ENCODE data around the gene B3GALT4.

The B3GALT4 gene

GRCh38 chr6:33236852-33237251, 40.1 kb upstream of the B3GALT4 start:
- Histone ChIP-seq H3F3A (ENCODE audit: control insufficient read depth, insufficient read depth) (no peaks in the 10 kb centered on the region), H3K36me3 (ENCODE audit: control insufficient read depth, low read length) (no peaks in the 10 kb centered on the region), H3K4me3 (ENCODE audit: low read length) (no peak overlapping the region), H3K79me2 (ENCODE audit: control insufficient read depth, low read length) (no peaks in the 10 kb centered on the region), H3K27me3 (ENCODE audit: control insufficient read depth, low read length) (peaks cover 37% of the 10 kb centered on the region), H3K9me3 (ENCODE audit: control insufficient read depth, insufficient read depth, low read length) (no peaks in the 10 kb centered on the region), H3K4me1 (ENCODE audit: control insufficient read depth, low read length) (no peaks in the 10 kb centered on the region), H3K27ac (ENCODE audit: low read depth, low read length) (no peak overlapping the region), H3K9me2 (replicated peaks; ENCODE audit: control insufficient read depth, low read length) (no peaks in the 10 kb centered on the region), H4K20me1 (ENCODE audit: control insufficient read depth, insufficient read depth, low read depth, low read length) (no peaks in the 10 kb centered on the region), H3K4me2 (ENCODE audit: low read length) (no peak overlapping the region)
- no peak for TF ChIP-seq CTCF (IDR thresholded peaks at IDR 0.05; ENCODE audit: low read depth, low read length, poor library complexity, severe bottlenecking)
- no peak for TF ChIP-seq EZH2phosphoT487 (IDR thresholded peaks at IDR 0.05; ENCODE audit: borderline replicate concordance, low read length)

GRCh38 chr6:33237741-33238140, 39.2 kb upstream of the B3GALT4 start:
- no peaks in the 10 kb centered on the region for H3K4me1 ChIP-seq (ENCODE audit: control insufficient read depth, low read length)
- no peaks in the 10 kb centered on the region for H3K9me2 ChIP-seq (replicated peaks; ENCODE audit: control insufficient read depth, low read length)
- H3K27me3 ChIP-seq (ENCODE audit: control insufficient read depth, low read length), result peaks cover 42% of the 10 kb centered on the region
- TF ChIP-seq CTCF (IDR thresholded peaks at IDR 0.05; ENCODE audit: low read depth, low read length, poor library complexity, severe bottlenecking) (no peak), EZH2phosphoT487 (IDR thresholded peaks at IDR 0.05; ENCODE audit: borderline replicate concordance, low read length) (no peak)
- H3K4me2 ChIP-seq (ENCODE audit: low read length), result no peak overlapping the region
- H3K9me3 ChIP-seq (ENCODE audit: control insufficient read depth, insufficient read depth, low read length), result no peaks in the 10 kb centered on the region
- no peaks in the 10 kb centered on the region for H4K20me1 ChIP-seq (ENCODE audit: control insufficient read depth, insufficient read depth, low read depth, low read length)
- no peaks in the 10 kb centered on the region for H3K36me3 ChIP-seq (ENCODE audit: control insufficient read depth, low read length)
- H3K79me2 ChIP-seq (ENCODE audit: control insufficient read depth, low read length), result no peaks in the 10 kb centered on the region
- no peaks in the 10 kb centered on the region for H3F3A ChIP-seq (ENCODE audit: control insufficient read depth, insufficient read depth)
- H3K27ac ChIP-seq (ENCODE audit: low read depth, low read length), result no peak overlapping the region
- no peak overlapping the region for H3K4me3 ChIP-seq (ENCODE audit: low read length)

- H3K27ac ChIP-seq (ENCODE audit: low read depth, low read length), result no peak overlapping the region
- H3K4me2 ChIP-seq (ENCODE audit: low read length), result no peak overlapping the region
- no peaks in the 10 kb centered on the region for H4K20me1 ChIP-seq (ENCODE audit: control insufficient read depth, insufficient read depth, low read depth, low read length)
- peaks cover 28% of the 10 kb centered on the region for H3K27me3 ChIP-seq (ENCODE audit: control insufficient read depth, low read length)
- H3F3A ChIP-seq (ENCODE audit: control insufficient read depth, insufficient read depth), result 0 out of 2 replicates have a peak, but pooled peaks cover 2% of the 10 kb centered on the region
- H3K9me3 ChIP-seq (ENCODE audit: control insufficient read depth, insufficient read depth, low read length), result no peaks in the 10 kb centered on the region
- H3K4me3 ChIP-seq (ENCODE audit: low read length), result no peak overlapping the region
- no peaks in the 10 kb centered on the region for H3K79me2 ChIP-seq (ENCODE audit: control insufficient read depth, low read length)
- no peaks in the 10 kb centered on the region for H3K9me2 ChIP-seq (replicated peaks; ENCODE audit: control insufficient read depth, low read length)
- H3K36me3 ChIP-seq (ENCODE audit: control insufficient read depth, low read length), result no peaks in the 10 kb centered on the region
- no peaks in the 10 kb centered on the region for H3K4me1 ChIP-seq (ENCODE audit: control insufficient read depth, low read length)
- TF ChIP-seq CTCF (IDR thresholded peaks at IDR 0.05; ENCODE audit: low read depth, low read length, poor library complexity, severe bottlenecking) (no peak), EZH2phosphoT487 (IDR thresholded peaks at IDR 0.05; ENCODE audit: borderline replicate concordance, low read length) (no peak)
Measured at GRCh38 chr6:33241968-33242367, 35.0 kb upstream of the B3GALT4 start.
